T-helper 2 cell (primary cell): ENCODE measurements around the gene S100A11.

Experiments
- DNase-seq, 5 experiments: peaks; one replicate each; pipeline versions ENCODE4 v3.0.0 to v3.0.0-alpha.2; 2012 to 2022

The S100A11 gene

GRCh38 chr1:152039461-152039860 is 2.7 kb upstream of the S100A11 start:
- DNase-seq, result no peak

- no peak for DNase-seq
Observed at GRCh38 chr1:152038871-152039270, 2.1 kb upstream of the S100A11 start.

DNA sequence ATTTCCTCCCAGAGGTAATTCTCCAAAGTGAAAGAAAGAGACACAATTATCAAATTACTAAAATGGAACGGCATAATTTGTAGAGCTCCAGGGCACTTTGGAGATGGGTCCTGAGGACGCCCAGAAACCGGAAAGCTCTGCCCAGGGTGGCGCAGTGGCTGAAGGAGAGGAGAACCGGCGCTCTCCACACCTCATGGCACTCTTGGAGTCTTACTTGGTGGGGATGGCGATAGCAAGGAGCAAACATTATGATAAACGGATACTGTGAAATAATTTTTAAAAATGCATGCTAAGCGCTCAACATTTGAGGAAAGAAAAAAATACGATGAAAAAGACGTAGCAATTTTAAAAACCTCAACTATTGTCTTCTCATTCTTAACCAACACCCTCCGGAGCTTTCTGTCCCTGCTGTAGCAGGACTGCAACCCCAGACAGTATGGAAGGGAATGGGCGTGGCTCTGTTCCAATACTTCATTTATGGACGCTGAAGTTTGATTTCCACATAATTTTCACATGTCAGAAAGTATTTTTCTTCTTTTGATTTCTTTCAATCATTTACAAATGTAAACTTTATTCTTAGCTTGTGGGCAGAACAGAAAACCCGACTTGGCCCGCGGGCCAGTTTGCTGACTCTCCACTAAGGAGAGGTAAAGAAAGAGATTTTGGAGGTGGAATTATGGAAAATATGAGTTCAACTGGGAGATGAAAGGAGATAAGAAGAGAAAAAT is 1.1 kb downstream of the S100A11 start:
- DNase-seq, result peak in 1 of 5 experiments; percentile 61

GRCh38 chr1:152034654-152035538 is 1.9 kb downstream of the S100A11 start:
- peak in 4 of 5 experiments; percentile 42 to 92 (median 64) for DNase-seq

DNA sequence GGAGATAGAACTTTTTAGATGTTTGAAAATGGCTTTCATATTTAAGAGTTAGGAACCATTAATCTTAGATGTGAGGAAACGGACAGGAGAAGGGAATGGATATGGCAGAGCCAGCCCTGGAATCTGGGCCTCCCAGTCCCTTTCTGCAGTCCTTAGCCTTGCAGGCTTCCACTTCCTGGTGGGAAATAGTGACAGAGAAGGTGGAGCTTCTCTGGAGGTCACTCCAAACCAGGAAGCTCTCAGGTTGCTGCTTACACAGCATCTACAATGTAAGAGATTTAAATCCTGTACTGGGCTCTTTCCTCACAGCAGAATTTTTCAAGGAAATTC is 2.5 kb downstream of the S100A11 start:
- no peak for DNase-seq

DNA sequence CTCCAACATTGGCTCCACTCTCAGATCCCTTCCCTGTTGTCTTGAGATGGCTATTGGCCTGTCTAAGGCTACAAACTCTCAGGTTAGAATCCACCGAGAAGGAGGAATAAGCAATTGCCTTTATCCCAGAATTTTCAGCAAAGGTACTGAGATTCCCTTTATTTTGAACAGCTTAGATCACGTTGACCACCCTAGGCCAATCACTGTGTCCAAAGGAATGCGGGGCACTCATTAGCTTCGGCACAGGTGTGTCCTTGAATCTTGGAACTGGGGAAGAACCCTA is 6.9 kb downstream of the S100A11 start:
- DNase-seq, result no peak

DNA sequence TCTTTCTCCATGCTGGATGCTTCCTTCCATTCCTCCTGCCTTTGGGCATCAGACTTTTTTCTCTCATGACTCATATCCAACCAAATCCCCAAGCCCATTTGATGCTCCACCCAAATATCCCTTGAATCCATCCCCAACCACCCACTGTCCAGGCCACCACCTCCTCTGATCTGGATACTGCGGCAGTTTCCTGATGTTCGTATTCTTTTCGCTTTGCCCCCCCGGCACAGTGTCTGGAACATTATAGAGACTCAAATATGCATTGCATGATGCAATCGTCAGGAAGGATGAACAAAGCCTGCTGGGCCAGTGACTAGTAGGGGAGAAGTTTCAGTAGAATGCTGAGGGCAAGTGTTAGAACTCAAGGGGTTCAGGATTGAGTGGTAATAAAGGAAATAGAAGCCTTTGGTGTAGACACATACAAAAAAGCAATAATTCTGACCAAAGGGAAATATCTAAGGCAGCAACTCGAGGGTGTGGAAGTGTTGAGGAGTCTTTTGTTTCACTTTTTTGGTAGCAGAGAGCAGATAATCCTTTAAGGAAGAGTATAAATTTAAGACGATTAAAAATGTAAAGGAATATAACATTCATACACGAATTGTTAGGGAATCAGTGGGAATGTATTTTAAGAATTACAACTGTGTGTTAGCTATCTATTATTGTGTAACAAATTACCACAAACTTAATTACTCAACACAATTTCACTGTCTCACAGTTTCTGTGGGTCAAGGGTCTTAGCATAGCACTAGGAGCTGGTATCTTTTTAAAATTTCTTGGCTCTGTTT is 7.5 kb downstream of the S100A11 start:
- DNase-seq, result no peak

GRCh38 chr1:152026895-152027294 is 9.9 kb downstream of the S100A11 start:
- DNase-seq, result no peak

GRCh38 chr1:152024223-152024622 is 12.6 kb downstream of the S100A11 start:
- no peak for DNase-seq

GRCh38 chr1:152023221-152023620 is 13.6 kb downstream of the S100A11 start:
- DNase-seq, result no peak

- no peak for DNase-seq
Observed at GRCh38 chr1:152022474-152022873, 14.3 kb downstream of the S100A11 start.

DNA sequence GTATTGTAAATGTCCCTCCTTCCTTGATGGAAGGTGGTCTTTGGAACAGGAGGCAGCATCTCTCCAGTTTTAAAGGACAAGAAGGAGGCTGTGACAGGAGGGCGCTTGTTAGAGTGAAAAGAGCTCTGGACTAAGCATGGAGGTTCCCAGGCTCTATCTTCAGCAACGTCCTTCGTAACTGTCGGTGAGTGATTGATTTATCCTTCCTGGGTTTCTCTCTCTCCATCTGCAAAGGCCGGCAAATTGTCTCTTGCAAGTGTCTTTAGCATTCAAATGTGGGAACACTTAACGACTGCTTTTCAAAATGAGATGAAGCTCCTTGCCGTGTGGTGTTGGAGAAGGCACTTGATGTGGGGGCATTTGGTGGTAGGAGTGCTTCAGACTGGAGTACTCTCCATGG is 15.2 kb downstream of the S100A11 start:
- no peak for DNase-seq

DNA sequence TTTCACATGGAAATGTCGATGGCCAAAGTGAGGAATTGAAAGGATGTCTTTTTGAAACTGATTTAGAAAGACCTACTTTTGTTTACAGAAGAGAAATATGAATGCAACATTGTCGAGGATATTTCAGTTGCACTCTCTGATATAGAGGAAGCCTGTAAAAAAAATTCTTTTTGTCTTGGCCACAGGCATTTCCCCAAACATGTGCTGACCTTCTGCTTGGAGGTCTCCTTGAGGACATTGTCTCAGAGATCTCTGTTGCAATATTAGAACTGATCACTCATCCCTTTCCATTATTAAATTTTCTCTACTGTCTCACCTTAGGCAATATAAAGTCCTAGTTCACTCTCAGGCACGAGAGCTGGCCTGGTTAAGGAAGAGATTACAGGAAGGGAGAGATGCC is 16.0 kb downstream of the S100A11 start:
- DNase-seq, result no peak

DNA sequence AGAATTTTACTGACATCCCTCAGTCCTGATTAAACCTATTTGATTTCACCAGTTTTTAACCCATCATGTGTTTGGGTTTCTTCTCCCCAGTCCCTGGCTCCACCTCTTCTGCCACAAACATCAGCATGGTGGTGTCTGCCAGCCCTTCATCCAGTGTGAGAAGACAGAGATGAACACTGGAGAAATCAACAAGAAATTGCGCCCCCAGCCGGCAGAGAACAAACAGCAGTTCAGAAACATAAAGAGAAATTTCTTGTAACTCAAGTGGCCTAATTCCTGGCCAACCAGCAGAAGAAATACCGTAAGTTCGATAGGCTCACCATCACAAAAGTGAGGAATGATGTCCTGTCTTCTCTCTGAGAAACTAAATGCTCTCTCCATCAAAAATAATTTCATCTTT is 18.3 kb downstream of the S100A11 start:
- peak in 1 of 5 experiments; percentile 48 for DNase-seq

GRCh38 chr1:152015766-152016165 is 21.0 kb downstream of the S100A11 start:
- DNase-seq, result no peak

- DNase-seq, result no peak
Observed at GRCh38 chr1:152014943-152015342, 21.9 kb downstream of the S100A11 start.

- peak in 2 of 5 experiments; percentile 17 to 58 for DNase-seq
Observed at GRCh38 chr1:152013664-152014237, 23.1 kb downstream of the S100A11 start.

- DNase-seq, result no peak
Observed at GRCh38 chr1:152009691-152010090, 27.1 kb downstream of the S100A11 start.

- no peak for DNase-seq
Observed at GRCh38 chr1:152007047-152007446, 29.8 kb downstream of the S100A11 start.

GRCh38 chr1:152005360-152005912 is 31.4 kb downstream of the S100A11 start:
- DNase-seq, result no peak

- no peak for DNase-seq
Observed at GRCh38 chr1:152003846-152004442, 32.9 kb downstream of the S100A11 start.

DNA sequence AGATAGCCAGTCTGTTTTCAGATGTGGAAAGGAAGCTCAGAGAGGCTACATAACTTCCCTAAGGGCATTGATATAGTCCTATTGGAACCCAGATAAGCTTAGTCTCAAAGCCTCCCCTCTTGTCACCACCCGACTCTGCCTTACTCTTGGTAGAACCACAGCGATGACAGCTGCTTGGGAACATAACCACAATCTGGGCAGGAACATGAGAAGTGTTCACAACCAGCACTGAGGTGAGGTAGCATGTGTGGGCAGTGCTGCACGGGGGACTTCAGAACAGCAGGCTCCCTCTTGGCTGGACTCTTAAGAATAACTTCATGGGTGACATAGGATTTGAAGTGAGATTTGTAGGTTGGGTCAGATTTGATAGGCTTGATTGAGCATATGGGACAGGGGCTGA is 33.8 kb downstream of the S100A11 start:
- DNase-seq, result no peak
